ENCODE data around the gene NAA38. TPM values are rescaled to one million over a fixed set of nuclear protein-coding genes. Genes with fewer than 3 reads are reported as not detected.
"Not testable (repeated sequence)": the region's sequence is repeated elsewhere in the genome, so short reads cannot be mapped to it uniquely, and the experiment has no call there.

Gene NAA38
- total RNA-seq, 1 experiment from 2014 or later: 30.4 TPM

GRCh38 chr17:7885367-7886226, 28.2 kb upstream of the NAA38 start:
- Histone ChIP-seq H3K27ac (peak overlapping the region; percentile 99), H3K9me3 (replicated peaks) (no peaks in the 10 kb centered on the region), H3K4me3 (peak overlapping the region; percentile 73), H3K36me3 (peaks cover 14% of the 10 kb centered on the region), H3K4me1 (peaks cover 19% of the 10 kb centered on the region), H3K27me3 (no peaks in the 10 kb centered on the region)
- DNase-seq: peak; percentile 96 to 97

GRCh38 chr17:7884581-7885366, 27.4 kb upstream of the NAA38 start:
- peak overlapping the region; percentile 99 for H3K27ac ChIP-seq
- no peaks in the 10 kb centered on the region for H3K9me3 ChIP-seq (replicated peaks)
- DNase-seq: no peak
- H3K4me1 ChIP-seq: peaks cover 10% of the 10 kb centered on the region
- peaks cover 13% of the 10 kb centered on the region for H3K36me3 ChIP-seq
- H3K4me3 ChIP-seq: peak overlapping the region; percentile 73
- no peaks in the 10 kb centered on the region for H3K27me3 ChIP-seq

GRCh38 chr17:7883781-7884386, 26.5 kb upstream of the NAA38 start:
- peaks cover 14% of the 10 kb centered on the region for H3K36me3 ChIP-seq
- no peaks in the 10 kb centered on the region for H3K9me3 ChIP-seq (replicated peaks)
- DNase-seq: peak in 1 of 2 experiments; percentile 38
- peaks cover 4% of the 10 kb centered on the region; the same call in 1 of the 2 replicates for H3K4me1 ChIP-seq
- H3K27me3 ChIP-seq: no peaks in the 10 kb centered on the region
- peak overlapping the region; percentile 86 for H3K27ac ChIP-seq
- peak overlapping the region; percentile 56 for H3K4me3 ChIP-seq

GRCh38 chr17:7882629-7883028, 25.3 kb upstream of the NAA38 start:
- H3K27me3 ChIP-seq: no peaks in the 10 kb centered on the region
- H3K4me1 ChIP-seq: no peaks in the 10 kb centered on the region
- no peak overlapping the region for H3K27ac ChIP-seq
- no peak overlapping the region for H3K4me3 ChIP-seq
- no peak for DNase-seq
- no peaks in the 10 kb centered on the region for H3K9me3 ChIP-seq (replicated peaks)
- H3K36me3 ChIP-seq: peaks cover 15% of the 10 kb centered on the region

GRCh38 chr17:7882068-7882467, 24.7 kb upstream of the NAA38 start:
- H3K27ac ChIP-seq: no peak overlapping the region
- H3K4me3 ChIP-seq: peak overlapping the region; percentile 6; the same call in 1 of the 2 replicates
- no peaks in the 10 kb centered on the region for H3K9me3 ChIP-seq (replicated peaks)
- no peaks in the 10 kb centered on the region for H3K4me1 ChIP-seq
- DNase-seq: no peak
- H3K27me3 ChIP-seq: no peaks in the 10 kb centered on the region
- H3K36me3 ChIP-seq: peaks cover 19% of the 10 kb centered on the region

GRCh38 chr17:7881276-7882054, 24.1 kb upstream of the NAA38 start:
- peak; percentile 26 to 39 for DNase-seq
- H3K27ac ChIP-seq: no peak overlapping the region
- peaks cover 22% of the 10 kb centered on the region for H3K36me3 ChIP-seq

GRCh38 chr17:7880076-7880868, 22.9 kb upstream of the NAA38 start:
- no peak overlapping the region for H3K27ac ChIP-seq
- no peak for DNase-seq

More at GRCh38 chr17:7881276-7882054, 24.1 kb upstream of the NAA38 start:
- Histone ChIP-seq H3K4me3 (peak overlapping the region; percentile 6; the same call in 1 of the 2 replicates), H3K27me3 (no peaks in the 10 kb centered on the region), H3K4me1 (no peaks in the 10 kb centered on the region), H3K9me3 (replicated peaks) (no peaks in the 10 kb centered on the region)

GRCh38 chr17:7878234-7878633, 20.9 kb upstream of the NAA38 start:
- Histone ChIP-seq H3K27ac (no peak overlapping the region), H3K4me3 (no peak overlapping the region), H3K9me3 (replicated peaks) (no peaks in the 10 kb centered on the region), H3K27me3 (no peaks in the 10 kb centered on the region), H3K36me3 (peaks cover 25% of the 10 kb centered on the region), H3K4me1 (no peaks in the 10 kb centered on the region)
- no peak for DNase-seq

More at GRCh38 chr17:7880076-7880868, 22.9 kb upstream of the NAA38 start:
- Histone ChIP-seq H3K9me3 (replicated peaks) (no peaks in the 10 kb centered on the region), H3K36me3 (peaks cover 25% of the 10 kb centered on the region), H3K4me1 (no peaks in the 10 kb centered on the region), H3K27me3 (no peaks in the 10 kb centered on the region), H3K4me3 (no peak overlapping the region)

- Histone ChIP-seq H3K27ac (no peak overlapping the region), H3K36me3 (peaks cover 29% of the 10 kb centered on the region), H3K9me3 (replicated peaks) (no peaks in the 10 kb centered on the region), H3K27me3 (no peaks in the 10 kb centered on the region), H3K4me1 (no peaks in the 10 kb centered on the region), H3K4me3 (no peak overlapping the region)
- no peak for DNase-seq
Observed at GRCh38 chr17:7875804-7876370, 18.5 kb upstream of the NAA38 start.

- no peak for DNase-seq
Observed at GRCh38 chr17:7873051-7873450, 15.7 kb upstream of the NAA38 start.

GRCh38 chr17:7867881-7868329, 10.5 kb upstream of the NAA38 start:
- Histone ChIP-seq H3K36me3 (peaks cover 21% of the 10 kb centered on the region), H3K27ac (no peak overlapping the region), H3K4me3 (no peak overlapping the region), H3K4me1 (0 out of 2 replicates have a peak, but pooled peaks cover 2% of the 10 kb centered on the region), H3K27me3 (no peaks in the 10 kb centered on the region), H3K9me3 (replicated peaks) (no peaks in the 10 kb centered on the region)
- DNase-seq: no peak

More at GRCh38 chr17:7873051-7873450, 15.7 kb upstream of the NAA38 start:
- Histone ChIP-seq H3K27ac (no peak overlapping the region), H3K4me3 (no peak overlapping the region), H3K9me3 (replicated peaks) (no peaks in the 10 kb centered on the region), H3K27me3 (no peaks in the 10 kb centered on the region), H3K36me3 (peaks cover 18% of the 10 kb centered on the region), H3K4me1 (no peaks in the 10 kb centered on the region)

GRCh38 chr17:7864995-7865650, 7.8 kb upstream of the NAA38 start:
- Histone ChIP-seq H3K4me3 (no peak overlapping the region), H3K27me3 (no peaks in the 10 kb centered on the region), H3K9me3 (replicated peaks) (no peaks in the 10 kb centered on the region), H3K36me3 (peaks cover 18% of the 10 kb centered on the region), H3K27ac (no peak overlapping the region), H3K4me1 (0 out of 2 replicates have a peak, but pooled peaks cover 3% of the 10 kb centered on the region)
- no peak for DNase-seq

- DNase-seq: not testable (repeated sequence)
Observed at GRCh38 chr17:7864384-7864783, 7.0 kb upstream of the NAA38 start.

More at GRCh38 chr17:7864384-7864783, 7.0 kb upstream of the NAA38 start:
- H3K27ac ChIP-seq; H3K4me3 ChIP-seq; H3K27me3 ChIP-seq; H3K9me3 ChIP-seq (replicated peaks); H3K4me1 ChIP-seq: not testable (repeated sequence)
- peaks cover 16% of the 10 kb centered on the region for H3K36me3 ChIP-seq

Data from SJCRH30 (cell line).